CD4-positive, alpha-beta T cell (primary cell): ENCODE measurements around the gene ZNF787. TPM values are rescaled to one million over a fixed set of nuclear protein-coding genes. Genes with fewer than 3 reads are reported as not detected.
A peak's percentile ranks its signal among the peaks of the same experiment; 100 is the strongest.

Experiments used
- ATAC-seq: fragments of 200-7000 bp; cut with Tn5 transposase; one replicate; pipeline ENCODE4 v1.10.0; 2022; ENCODE audit warnings: mild to moderate bottlenecking; ENCODE audit not compliant: poor library complexity
- CTCF ChIA-PET: fragments of 350-600 bp; sonication (Branson Sonifier 250); formaldehyde crosslinking; loops from one replicate; lab custom pipeline; 2021; ENCODE audit warnings: antibody characterized with exemption, inconsistent platforms; lab: Charles Lee
- POLR2A ChIA-PET: fragments of 350-600 bp; sonication (Branson Sonifier 250); formaldehyde crosslinking; loops from one replicate; lab custom pipeline; 2021; ENCODE audit warnings: antibody characterized with exemption, inconsistent platforms; lab: Charles Lee
- DNase-seq, 14 experiments: peaks; one replicate each; pipeline ENCODE4 v3.0.0-alpha.2; 2013 to 2020; ENCODE audit warnings: mixed read lengths in 2 of 14
- H3K27ac ChIP-seq, 2 donors: one replicate each; pipeline versions ENCODE4 v1.5.1 to v1.7.0; 2013; ENCODE audit warnings: low read length in 2 of 2, low read depth in 1 of 2, mild to moderate bottlenecking in 1 of 2
- H3K27me3 ChIP-seq, 2 experiments: 1 replicate in 1 of 2; 2 replicates in 1 of 2; pipeline versions ENCODE4 v1.6.1 to v1.7.0; 2013; ENCODE audit warnings: low read length in 2 of 2, control low read depth in 1 of 2, mild to moderate bottlenecking in 1 of 2, moderate library complexity in 1 of 2; ENCODE audit not compliant: insufficient read depth in 2 of 2, control insufficient read depth in 1 of 2
- H3K36me3 ChIP-seq: one replicate; pipeline ENCODE4 v1.6.1; 2013; ENCODE audit warnings: low read length, control low read depth; ENCODE audit not compliant: insufficient read depth
- H3K4me1 ChIP-seq: one replicate; pipeline ENCODE4 v1.6.1; 2013; ENCODE audit warnings: low read length, control low read depth; ENCODE audit not compliant: insufficient read depth
- H3K4me3 ChIP-seq: one replicate; pipeline ENCODE4 v1.5.1; 2013; ENCODE audit warnings: mild to moderate bottlenecking, low read length, moderate library complexity
- H3K9me3 ChIP-seq, 2 experiments: 1 replicate in 1 of 2; 2 replicates in 1 of 2; pipeline versions ENCODE4 v1.6.1 to v1.7.0; 2013; ENCODE audit warnings: low read length in 2 of 2, mild to moderate bottlenecking in 2 of 2, control low read depth in 1 of 2, moderate library complexity in 1 of 2; ENCODE audit not compliant: control insufficient read depth in 1 of 2, insufficient read depth in 1 of 2
- H3K27ac Mint-ChIP-seq: one replicate; pipeline ENCODE4 v1.8.0; 2020; ENCODE audit warnings: mixed read lengths
- H3K27me3 Mint-ChIP-seq: one replicate; pipeline ENCODE4 v1.8.0; 2021; ENCODE audit warnings: mixed read lengths
- H3K36me3 Mint-ChIP-seq: one replicate; pipeline ENCODE4 v1.8.0; 2021; ENCODE audit warnings: low read depth, mixed read lengths
- H3K4me1 Mint-ChIP-seq: one replicate; pipeline ENCODE4 v1.8.0; 2021; ENCODE audit warnings: low read depth, mixed read lengths
- H3K4me3 Mint-ChIP-seq: one replicate; pipeline ENCODE4 v1.8.0; 2020; ENCODE audit warnings: mild to moderate bottlenecking, mixed read lengths
- H3K9me3 Mint-ChIP-seq: one replicate; pipeline ENCODE4 v1.8.0; 2020; ENCODE audit warnings: mixed read lengths
- intact Hi-C, 2 experiments: fragments of 100-400 bp; cut with DNase I in 1 of 2; cut with micrococcal nuclease in 1 of 2; formaldehyde crosslinking; loops; one replicate each; pipeline versions ENCODE4 v1.15.1 to v1.9.0; 2023 to 2025; cut with DNase I, micrococcal nuclease
- total RNA-seq, 174 experiments: library from RNA in 2 of 174; stranded (reverse) in 2 of 174; gene quantifications; one replicate each; pipeline ENCODE4 v1.2.3 and lab custom pipeline; 2021 to 2026
- TF ChIP-seq, protein P1 (sequence below): fragments of 200-600 bp; IDR thresholded peaks from one replicate; pipeline ENCODE4 v1.8.0; 2022; ENCODE audit warnings: antibody characterized with exemption, mild to moderate bottlenecking

The ZNF787 gene
- total RNA-seq, 2 experiments from 2014 or later, result 11.4 to 11.5 TPM

DNA sequence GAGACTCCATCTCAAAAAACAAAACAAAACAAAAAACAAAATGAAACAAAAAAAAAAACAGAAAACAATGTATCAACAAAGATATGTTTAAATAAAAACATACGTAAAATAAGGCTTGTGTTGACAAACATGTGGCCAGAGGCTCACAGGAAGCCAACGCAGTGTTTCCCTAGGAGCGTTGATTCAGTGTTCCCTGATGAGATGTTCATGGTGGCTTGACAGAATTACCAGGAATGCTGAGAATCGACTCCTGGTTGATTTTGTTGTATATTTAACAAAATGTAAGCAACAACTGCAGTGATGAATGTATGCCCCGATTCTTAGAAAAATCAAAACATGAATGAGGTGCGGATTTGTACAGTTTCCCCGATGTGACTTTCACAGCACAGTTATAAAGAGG lies 8.9 kb upstream of the ZNF787 start:
- Histone ChIP-seq H3K27me3 (no peaks in the 10 kb centered on the region), H3K9me3 (no peaks in the 10 kb centered on the region), H3K27ac (no peak overlapping the region), H3K4me3 (no peak overlapping the region), H3K36me3 (no peaks in the 10 kb centered on the region), H3K4me1 (peaks cover 6% of the 10 kb centered on the region)
- DNase-seq, result no peak
- TF ChIP-seq, protein P1, sequence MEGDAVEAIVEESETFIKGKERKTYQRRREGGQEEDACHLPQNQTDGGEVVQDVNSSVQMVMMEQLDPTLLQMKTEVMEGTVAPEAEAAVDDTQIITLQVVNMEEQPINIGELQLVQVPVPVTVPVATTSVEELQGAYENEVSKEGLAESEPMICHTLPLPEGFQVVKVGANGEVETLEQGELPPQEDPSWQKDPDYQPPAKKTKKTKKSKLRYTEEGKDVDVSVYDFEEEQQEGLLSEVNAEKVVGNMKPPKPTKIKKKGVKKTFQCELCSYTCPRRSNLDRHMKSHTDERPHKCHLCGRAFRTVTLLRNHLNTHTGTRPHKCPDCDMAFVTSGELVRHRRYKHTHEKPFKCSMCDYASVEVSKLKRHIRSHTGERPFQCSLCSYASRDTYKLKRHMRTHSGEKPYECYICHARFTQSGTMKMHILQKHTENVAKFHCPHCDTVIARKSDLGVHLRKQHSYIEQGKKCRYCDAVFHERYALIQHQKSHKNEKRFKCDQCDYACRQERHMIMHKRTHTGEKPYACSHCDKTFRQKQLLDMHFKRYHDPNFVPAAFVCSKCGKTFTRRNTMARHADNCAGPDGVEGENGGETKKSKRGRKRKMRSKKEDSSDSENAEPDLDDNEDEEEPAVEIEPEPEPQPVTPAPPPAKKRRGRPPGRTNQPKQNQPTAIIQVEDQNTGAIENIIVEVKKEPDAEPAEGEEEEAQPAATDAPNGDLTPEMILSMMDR, result no peak
- no peak overlapping the region for H3K4me3 Mint-ChIP-seq
- ChIA-PET POLR2A (no interaction called here), CTCF (no interaction called here)
- peaks cover 9% of the 10 kb centered on the region for H3K4me1 Mint-ChIP-seq
- ATAC-seq, result no peak
- H3K27me3 Mint-ChIP-seq, result no peaks in the 10 kb centered on the region
- H3K9me3 Mint-ChIP-seq, result no peaks in the 10 kb centered on the region
- intact Hi-C loops, result no loop called here
- H3K27ac Mint-ChIP-seq, result no peak overlapping the region
- no peaks in the 10 kb centered on the region for H3K36me3 Mint-ChIP-seq

DNA sequence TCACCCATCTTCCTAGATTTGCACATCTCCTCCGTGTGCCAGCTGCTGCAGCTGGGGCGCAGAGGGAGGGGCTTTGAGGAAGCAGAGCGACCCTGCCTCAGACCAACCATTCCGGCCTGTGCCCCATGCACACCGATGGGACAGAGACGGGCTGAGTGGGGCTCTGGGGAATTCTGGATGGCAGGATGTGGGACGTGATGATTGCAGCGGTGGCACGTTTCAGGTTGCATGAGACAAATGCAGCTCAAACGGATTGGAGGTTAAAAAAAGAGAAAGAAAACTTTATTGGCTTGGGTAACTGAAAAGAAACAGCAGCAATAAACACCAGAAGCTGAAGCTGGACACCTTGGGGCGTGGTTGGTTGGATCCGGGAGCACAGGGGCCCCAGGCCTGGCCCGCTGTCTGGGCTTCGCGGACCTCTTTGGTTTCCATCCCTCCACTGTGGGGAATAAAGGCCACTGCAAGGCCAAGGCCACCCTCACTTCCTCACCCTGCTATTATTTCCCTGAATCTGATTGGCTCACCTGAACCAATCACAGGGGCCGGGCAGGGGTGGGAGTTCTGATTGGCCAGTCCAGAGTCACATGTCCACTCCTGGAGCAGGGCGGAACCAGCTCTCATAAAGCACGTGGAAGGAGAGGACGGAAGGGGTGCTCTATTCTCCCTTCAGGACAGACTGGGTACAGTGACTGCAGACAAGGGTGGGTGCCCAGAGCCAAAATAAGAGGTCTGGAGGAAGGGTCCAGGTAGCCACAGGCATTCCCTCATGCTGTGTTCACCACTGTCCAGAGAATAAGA lies 6.1 kb upstream of the ZNF787 start:
- H3K4me3 Mint-ChIP-seq, result no peak overlapping the region
- Histone ChIP-seq H3K27ac (no peak overlapping the region), H3K9me3 (no peaks in the 10 kb centered on the region), H3K4me1 (peaks cover 19% of the 10 kb centered on the region), H3K27me3 (no peaks in the 10 kb centered on the region), H3K4me3 (no peak overlapping the region), H3K36me3 (no peaks in the 10 kb centered on the region)
- ATAC-seq (no peak), DNase-seq (no peak)
- intact Hi-C loops, result no loop called here
- no peaks in the 10 kb centered on the region for H3K36me3 Mint-ChIP-seq
- POLR2A ChIA-PET, result interaction anchor here (0.9 kb wide), 1 partner anchor 13 kb away, joined by 3 read pairs; no protein-coding TSS in a partner anchor
- TF ChIP-seq, protein P1, result no peak
- H3K27me3 Mint-ChIP-seq, result no peaks in the 10 kb centered on the region
- H3K9me3 Mint-ChIP-seq, result no peaks in the 10 kb centered on the region
- peaks cover 27% of the 10 kb centered on the region for H3K4me1 Mint-ChIP-seq
- no peak overlapping the region for H3K27ac Mint-ChIP-seq
- CTCF ChIA-PET, result no interaction called here

DNA sequence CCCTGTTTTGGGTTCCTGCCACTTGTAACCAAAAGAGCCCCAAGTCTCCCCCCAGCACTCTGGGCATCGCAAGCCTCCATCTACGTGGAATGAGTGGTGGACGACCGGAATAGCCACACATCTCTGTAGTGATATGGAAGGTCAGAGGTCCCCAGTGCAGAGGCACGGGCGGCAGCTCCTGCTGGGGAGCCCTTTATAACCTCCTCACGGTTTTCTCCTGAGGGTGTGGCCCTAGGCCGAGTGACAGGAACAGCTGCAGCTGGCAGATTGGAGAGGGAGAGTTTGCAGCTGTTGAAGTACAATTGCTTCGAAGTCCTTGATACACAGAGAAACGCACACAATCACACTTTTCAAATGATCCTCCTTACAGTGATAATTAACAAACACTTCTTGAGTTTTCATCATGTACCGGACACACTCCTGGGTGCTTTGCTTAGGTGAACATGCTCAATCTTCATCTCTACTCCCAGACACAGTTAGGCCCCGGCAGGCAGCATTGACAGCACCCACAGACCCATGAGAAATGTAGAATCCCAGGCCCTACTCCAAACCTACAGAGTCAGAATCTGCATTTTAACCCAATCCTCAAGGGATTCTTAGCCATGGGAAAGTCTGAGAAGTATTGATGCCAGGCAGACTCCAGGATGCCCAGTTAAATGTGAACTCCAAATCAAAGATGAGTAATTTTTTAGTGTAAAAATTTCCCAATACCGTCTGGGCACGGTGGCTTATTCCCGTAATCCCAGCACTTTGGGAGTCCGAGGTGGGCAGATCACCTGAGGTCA lies 4.9 kb upstream of the ZNF787 start:
- Mint-ChIP-seq H3K36me3 (peaks cover 6% of the 10 kb centered on the region), H3K27me3 (no peaks in the 10 kb centered on the region), H3K4me3 (no peak overlapping the region), H3K4me1 (peaks cover 39% of the 10 kb centered on the region), H3K27ac (peak overlapping the region; percentile 90), H3K9me3 (no peaks in the 10 kb centered on the region)
- Histone ChIP-seq H3K4me1 (peaks cover 25% of the 10 kb centered on the region), H3K27ac (no peak overlapping the region), H3K27me3 (no peaks in the 10 kb centered on the region), H3K4me3 (no peak overlapping the region), H3K9me3 (no peaks in the 10 kb centered on the region), H3K36me3 (no peaks in the 10 kb centered on the region)
- DNase-seq (no peak), ATAC-seq (no peak)
- ChIA-PET CTCF (no interaction called here), POLR2A (interaction anchor here (1.6 kb wide), 1 partner anchor 15 kb away, joined by 14 read pairs; the partner anchor contains the start of gene ZNF444)
- TF ChIP-seq, protein P1, result no peak
- intact Hi-C loops, result no loop called here
